WTC11 (cell line): ENCODE data around the gene ARPC1B. TPM values are rescaled to one million over a fixed set of nuclear protein-coding genes. Genes with fewer than 3 reads are reported as not detected.

ENCODE experiments used
- ARID4B ChIP-seq: sonication (generic); formaldehyde crosslinking; IDR thresholded peaks from 2 replicates; pipeline ENCODE4 v1.8.0; 2023; ENCODE audit warnings: missing genetic modification reagents, mild to moderate bottlenecking, borderline replicate concordance
- CBFB ChIP-seq: sonication (generic); formaldehyde crosslinking; IDR thresholded peaks from 2 replicates; pipeline ENCODE4 v1.8.1; 2022; ENCODE audit warnings: mild to moderate bottlenecking, low read depth, missing genetic modification reagents
- CREM ChIP-seq: sonication (generic); formaldehyde crosslinking; IDR thresholded peaks from 2 replicates; pipeline ENCODE4 v1.8.1; 2022; ENCODE audit warnings: mild to moderate bottlenecking, missing genetic modification reagents, moderate library complexity
- E2F1 ChIP-seq: sonication (generic); formaldehyde crosslinking; IDR thresholded peaks from 2 replicates; pipeline ENCODE4 v1.8.0; 2022; ENCODE audit warnings: mild to moderate bottlenecking, missing genetic modification reagents
- E2F5 ChIP-seq: sonication (generic); formaldehyde crosslinking; IDR thresholded peaks from 2 replicates; pipeline ENCODE4 v1.8.1; 2022; ENCODE audit warnings: mild to moderate bottlenecking, moderate library complexity, missing genetic modification reagents
- ETV6 ChIP-seq: sonication (generic); formaldehyde crosslinking; IDR thresholded peaks from 2 replicates; pipeline ENCODE4 v1.8.1; 2022; ENCODE audit warnings: mild to moderate bottlenecking, missing genetic modification reagents
- FOXK1 ChIP-seq: sonication (generic); formaldehyde crosslinking; IDR thresholded peaks from 2 replicates; pipeline ENCODE4 v1.8.0; 2022; ENCODE audit warnings: mild to moderate bottlenecking, moderate library complexity, missing genetic modification reagents
- GABPB1 ChIP-seq: sonication (generic); formaldehyde crosslinking; IDR thresholded peaks from 2 replicates; pipeline ENCODE4 v1.8.1; 2023; ENCODE audit warnings: mild to moderate bottlenecking, missing genetic modification reagents
- MYBL2 ChIP-seq: sonication (generic); formaldehyde crosslinking; IDR thresholded peaks from 2 replicates; pipeline ENCODE4 v1.8.1; 2023; ENCODE audit warnings: mild to moderate bottlenecking, moderate library complexity, missing genetic modification reagents
- SMAD3 ChIP-seq: sonication (generic); formaldehyde crosslinking; IDR thresholded peaks from 2 replicates; pipeline ENCODE4 v1.8.0; 2022; ENCODE audit warnings: missing genetic modification reagents, mild to moderate bottlenecking, borderline replicate concordance
- SP1 ChIP-seq: sonication (generic); formaldehyde crosslinking; conservative IDR thresholded peaks from 2 replicates; pipeline ENCODE4 v1.8.1; 2022; ENCODE audit warnings: missing genetic modification reagents
- TP53 ChIP-seq: sonication (generic); formaldehyde crosslinking; IDR thresholded peaks from 2 replicates; pipeline ENCODE4 v1.8.1; 2023; ENCODE audit warnings: mild to moderate bottlenecking, missing genetic modification reagents
- ZNF263 ChIP-seq: sonication (generic); formaldehyde crosslinking; IDR thresholded peaks from 2 replicates; pipeline ENCODE4 v1.8.1; 2022; ENCODE audit warnings: low read depth, mild to moderate bottlenecking, moderate library complexity, missing genetic modification reagents
- ZNF281 ChIP-seq: sonication (generic); formaldehyde crosslinking; IDR thresholded peaks from 2 replicates; pipeline ENCODE4 v1.8.0; 2023; ENCODE audit warnings: mild to moderate bottlenecking, missing genetic modification reagents
- ZSCAN18 ChIP-seq: fragments of 250-450 bp; sonication (Bioruptor Pico); IDR thresholded peaks from 2 replicates; pipeline ENCODE4 v2.1.2; 2022; ENCODE audit warnings: mild to moderate bottlenecking, moderate library complexity
- total RNA-seq: library from RNA; stranded (reverse); gene quantifications from 3 replicates; pipeline ENCODE4 v1.2.3, GENCODE V29; 2021
- TF ChIP-seq, protein P1 (sequence below): fragments of 250-450 bp; sonication (Bioruptor Pico); IDR thresholded peaks from 2 replicates; pipeline ENCODE4 v1.9.0; 2021; ENCODE audit warnings: moderate library complexity, mild to moderate bottlenecking, inconsistent platforms, borderline replicate concordance
- TF ChIP-seq, protein P2 (sequence below): sonication (generic); formaldehyde crosslinking; IDR thresholded peaks from 2 replicates; pipeline ENCODE4 v1.8.1; 2023; ENCODE audit warnings: mild to moderate bottlenecking, missing genetic modification reagents, moderate library complexity
- TF ChIP-seq, protein P3 (sequence below): sonication (generic); formaldehyde crosslinking; IDR thresholded peaks from 2 replicates; pipeline ENCODE4 v1.8.1; 2022; ENCODE audit warnings: low read depth, mild to moderate bottlenecking, moderate library complexity, missing genetic modification reagents, borderline replicate concordance
- TF ChIP-seq, protein P4 (sequence below): sonication (generic); formaldehyde crosslinking; IDR thresholded peaks from 2 replicates; pipeline ENCODE4 v1.8.0; 2022; ENCODE audit warnings: mild to moderate bottlenecking, missing genetic modification reagents
- TF ChIP-seq, protein P5 (sequence below): sonication (generic); formaldehyde crosslinking; IDR thresholded peaks from 2 replicates; pipeline ENCODE4 v1.8.1; 2023; ENCODE audit warnings: mild to moderate bottlenecking, moderate library complexity, missing genetic modification reagents

The ARPC1B gene
- total RNA-seq, 1 experiment from 2014 or later: 66.2 TPM

GRCh38 chr7:99438573-99439480 lies 64.3 kb downstream of the ARPC1B start, which contains the start of the genes CPSF4 and PTCD1 (continued):
- TF ChIP-seq ARID4B (peak; percentile 83; the same call in 1 of the 2 replicates), E2F1 (no peak), ZNF263 (CRISPR knock-in tag) (peak; percentile 87), ZSCAN18 (CRISPR knock-in tag) (no peak), TP53 (CRISPR knock-in tag) (0 out of 2 replicates have a peak, but pooled peaks have one; percentile 25), SMAD3 (CRISPR knock-in tag) (no peak), SP1 (CRISPR knock-in tag) (peak; percentile 95), CBFB (CRISPR knock-in tag) (peak; percentile 80; the same call in 1 of the 2 replicates), CREM (CRISPR knock-in tag) (peak; percentile 43; the same call in 1 of the 2 replicates), FOXK1 (CRISPR knock-in tag) (peak; percentile 84), ETV6 (CRISPR knock-in tag) (peak; percentile 83; the same call in 1 of the 2 replicates), ZNF281 (CRISPR knock-in tag) (no peak), E2F5 (CRISPR knock-in tag) (peak; percentile 96), GABPB1 (CRISPR knock-in tag) (peak; percentile 67; the same call in 1 of the 2 replicates), MYBL2 (CRISPR knock-in tag) (peak; percentile 95)
- TF ChIP-seq, protein P1, sequence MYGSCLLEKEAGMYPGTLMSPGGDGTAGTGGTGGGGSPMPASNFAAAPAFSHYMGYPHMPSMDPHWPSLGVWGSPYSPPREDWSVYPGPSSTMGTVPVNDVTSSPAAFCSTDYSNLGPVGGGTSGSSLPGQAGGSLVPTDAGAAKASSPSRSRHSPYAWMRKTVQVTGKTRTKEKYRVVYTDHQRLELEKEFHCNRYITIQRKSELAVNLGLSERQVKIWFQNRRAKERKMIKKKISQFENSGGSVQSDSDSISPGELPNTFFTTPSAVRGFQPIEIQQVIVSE (CRISPR knock-in tag): no peak
- TF ChIP-seq, protein P2, sequence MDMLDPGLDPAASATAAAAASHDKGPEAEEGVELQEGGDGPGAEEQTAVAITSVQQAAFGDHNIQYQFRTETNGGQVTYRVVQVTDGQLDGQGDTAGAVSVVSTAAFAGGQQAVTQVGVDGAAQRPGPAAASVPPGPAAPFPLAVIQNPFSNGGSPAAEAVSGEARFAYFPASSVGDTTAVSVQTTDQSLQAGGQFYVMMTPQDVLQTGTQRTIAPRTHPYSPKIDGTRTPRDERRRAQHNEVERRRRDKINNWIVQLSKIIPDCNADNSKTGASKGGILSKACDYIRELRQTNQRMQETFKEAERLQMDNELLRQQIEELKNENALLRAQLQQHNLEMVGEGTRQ (CRISPR knock-in tag): peak; percentile 42; the same call in 1 of the 2 replicates
- TF ChIP-seq, protein P3, sequence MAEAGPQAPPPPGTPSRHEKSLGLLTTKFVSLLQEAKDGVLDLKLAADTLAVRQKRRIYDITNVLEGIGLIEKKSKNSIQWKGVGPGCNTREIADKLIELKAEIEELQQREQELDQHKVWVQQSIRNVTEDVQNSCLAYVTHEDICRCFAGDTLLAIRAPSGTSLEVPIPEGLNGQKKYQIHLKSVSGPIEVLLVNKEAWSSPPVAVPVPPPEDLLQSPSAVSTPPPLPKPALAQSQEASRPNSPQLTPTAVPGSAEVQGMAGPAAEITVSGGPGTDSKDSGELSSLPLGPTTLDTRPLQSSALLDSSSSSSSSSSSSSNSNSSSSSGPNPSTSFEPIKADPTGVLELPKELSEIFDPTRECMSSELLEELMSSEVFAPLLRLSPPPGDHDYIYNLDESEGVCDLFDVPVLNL (CRISPR knock-in tag): peak; percentile 91
- TF ChIP-seq, protein P4, sequence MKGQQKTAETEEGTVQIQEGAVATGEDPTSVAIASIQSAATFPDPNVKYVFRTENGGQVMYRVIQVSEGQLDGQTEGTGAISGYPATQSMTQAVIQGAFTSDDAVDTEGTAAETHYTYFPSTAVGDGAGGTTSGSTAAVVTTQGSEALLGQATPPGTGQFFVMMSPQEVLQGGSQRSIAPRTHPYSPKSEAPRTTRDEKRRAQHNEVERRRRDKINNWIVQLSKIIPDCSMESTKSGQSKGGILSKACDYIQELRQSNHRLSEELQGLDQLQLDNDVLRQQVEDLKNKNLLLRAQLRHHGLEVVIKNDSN: no peak
- TF ChIP-seq, protein P5, sequence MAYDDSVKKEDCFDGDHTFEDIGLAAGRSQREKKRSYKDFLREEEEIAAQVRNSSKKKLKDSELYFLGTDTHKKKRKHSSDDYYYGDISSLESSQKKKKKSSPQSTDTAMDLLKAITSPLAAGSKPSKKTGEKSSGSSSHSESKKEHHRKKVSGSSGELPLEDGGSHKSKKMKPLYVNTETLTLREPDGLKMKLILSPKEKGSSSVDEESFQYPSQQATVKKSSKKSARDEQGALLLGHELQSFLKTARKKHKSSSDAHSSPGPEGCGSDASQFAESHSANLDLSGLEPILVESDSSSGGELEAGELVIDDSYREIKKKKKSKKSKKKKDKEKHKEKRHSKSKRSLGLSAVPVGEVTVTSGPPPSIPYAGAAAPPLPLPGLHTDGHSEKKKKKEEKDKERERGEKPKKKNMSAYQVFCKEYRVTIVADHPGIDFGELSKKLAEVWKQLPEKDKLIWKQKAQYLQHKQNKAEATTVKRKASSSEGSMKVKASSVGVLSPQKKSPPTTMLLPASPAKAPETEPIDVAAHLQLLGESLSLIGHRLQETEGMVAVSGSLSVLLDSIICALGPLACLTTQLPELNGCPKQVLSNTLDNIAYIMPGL: peak; percentile 93
